GM12878 (cell line): ENCODE measurements around the gene DNMT3A. TPM values are rescaled to one million over a fixed set of nuclear protein-coding genes. Genes with fewer than 3 reads are reported as not detected.

Experiments used
- ATAC-seq: fragments of 200-7000 bp; cut with Tn5 transposase; 3 replicates; pipeline ENCODE4 v1.9.1; 2020; ENCODE audit warnings: mild to moderate bottlenecking, moderate library complexity
- BruUV-seq: library from RNA; stranded (reverse); fragments of 400-500 nt; replicated peaks from 2 replicates; lab custom pipeline; 2021; lab: Mats Ljungman, UMichigan
- CTCF ChIA-PET: fragments of 300-600 bp; sonication (Branson Sonifier 250); formaldehyde crosslinking; extraction: SDS; loops from one replicate; lab custom pipeline; 2021; ENCODE audit warnings: inconsistent platforms; lab: Yijun Ruan, JAX
- POLR2A ChIA-PET: fragments of 350-600 bp; formaldehyde crosslinking; extraction: SDS; loops from one replicate; lab custom pipeline; 2021; ENCODE audit warnings: inconsistent platforms; lab: Charles Lee
- RAD21 ChIA-PET: fragments of 300-600 bp; sonication (Branson Sonifier 250); formaldehyde crosslinking; loops from one replicate; lab custom pipeline; 2023; ENCODE audit warnings: antibody characterized with exemption; ENCODE audit not compliant: unreplicated experiment; lab: Charles Lee
- SMC1A ChIA-PET: fragments of 300-600 bp; sonication (Branson Sonifier 250); formaldehyde crosslinking; loops from one replicate; lab custom pipeline; 2023; ENCODE audit not compliant: unreplicated experiment, uncharacterized antibody; lab: Charles Lee
- DNase-seq: peaks from one replicate; pipeline ENCODE4 v3.0.0-alpha.2; 2011; ENCODE audit warnings: low read depth, low spot score
- FAIRE-seq: peaks from 3 replicates; lab custom pipeline; 2011; peaks lifted over from hg19 to GRCh38; lab: Jason Lieb, UNC
- H2AFZ ChIP-seq: 2 replicates; pipeline ENCODE4 v1.6.0; 2011; ENCODE audit warnings: low read depth, low read length, control low read depth; ENCODE audit not compliant: control insufficient read depth
- H3K27ac ChIP-seq: 2 replicates; pipeline ENCODE4 v1.5.1; 2011; ENCODE audit warnings: control low read depth; ENCODE audit not compliant: control insufficient read depth, insufficient read depth
- H3K27me3 ChIP-seq, 2 experiments: replicated peaks in 1 of 2; 2 replicates each; pipeline versions ENCODE4 v1.6.0 to v1.6.1; 2011; ENCODE audit warnings: low read length in 1 of 2; ENCODE audit not compliant: control insufficient read depth in 2 of 2, insufficient read depth in 2 of 2
- H3K36me3 ChIP-seq, 2 experiments: 2 replicates each; pipeline ENCODE4 v1.5.1; 2011; ENCODE audit warnings: low read length in 1 of 2; ENCODE audit not compliant: control insufficient read depth in 2 of 2, insufficient read depth in 2 of 2
- H3K4me1 ChIP-seq: 2 replicates; pipeline ENCODE4 v1.6.1; 2011; ENCODE audit warnings: mild to moderate bottlenecking, low read length, moderate library complexity, mixed read lengths; ENCODE audit not compliant: control insufficient read depth, insufficient read depth
- H3K4me2 ChIP-seq: 2 replicates; pipeline ENCODE4 v1.6.0; 2011; ENCODE audit warnings: control low read depth; ENCODE audit not compliant: control insufficient read depth, insufficient read depth
- H3K4me3 ChIP-seq: fragments of 200-600 bp; sonication (generic); 2 replicates; pipeline ENCODE4 v1.5.1; 2016
- H3K79me2 ChIP-seq: 2 replicates; pipeline ENCODE4 v1.6.0; 2011; ENCODE audit warnings: low read length; ENCODE audit not compliant: control insufficient read depth, insufficient read depth
- H3K9ac ChIP-seq: 2 replicates; pipeline ENCODE4 v1.8.0; 2011; ENCODE audit warnings: low read length, control low read depth, mixed read lengths; ENCODE audit not compliant: control insufficient read depth, insufficient read depth
- H3K9me3 ChIP-seq: replicated peaks from 3 replicates; pipeline ENCODE4 v1.5.1; 2011; ENCODE audit warnings: mild to moderate bottlenecking, low read length; ENCODE audit not compliant: control insufficient read depth, insufficient read depth
- H4K20me1 ChIP-seq: 2 replicates; pipeline ENCODE4 v1.6.0; 2011; ENCODE audit not compliant: control insufficient read depth, insufficient read depth
- CHD4 ChIP-seq: fragments of 200-600 bp; sonication (generic); IDR thresholded peaks from 2 replicates; pipeline ENCODE4 v1.6.1; 2016; ENCODE audit warnings: mild to moderate bottlenecking
- CREM ChIP-seq: IDR thresholded peaks from 2 replicates; pipeline ENCODE4 v1.6.1; 2014; ENCODE audit warnings: antibody characterized with exemption, low read depth
- E2F4 ChIP-seq: IDR thresholded peaks from 2 replicates; pipeline ENCODE4 v1.6.1; 2012; ENCODE audit warnings: low read depth, low read length, improper control_type of control experiment
- ETV6 ChIP-seq, 2 experiments: fragments of 450-650 bp in 1 of 2; IDR thresholded peaks in 1 of 2; conservative IDR thresholded peaks in 1 of 2; 2 replicates each; pipeline ENCODE4 v1.6.1; 2014; ENCODE audit warnings: antibody characterized with exemption in 1 of 2, borderline replicate concordance in 1 of 2, low read depth in 1 of 2, mild to moderate bottlenecking in 1 of 2, moderate library complexity in 1 of 2
- IRF4 ChIP-seq: IDR thresholded peaks from 2 replicates; pipeline ENCODE4 v1.6.1; 2011; ENCODE audit warnings: low read depth, low read length
- MEF2B ChIP-seq: fragments of 450-650 bp; IDR thresholded peaks from 2 replicates; pipeline ENCODE4 v1.6.1; 2018; ENCODE audit warnings: mild to moderate bottlenecking, moderate library complexity; ENCODE audit not compliant: partially characterized antibody, poor library complexity, severe bottlenecking
- NFIC ChIP-seq: IDR thresholded peaks from 2 replicates; pipeline ENCODE4 v1.6.1; 2012; ENCODE audit warnings: low read depth, mild to moderate bottlenecking, inconsistent platforms, low read length, moderate library complexity
- SIN3A ChIP-seq: IDR thresholded peaks from 2 replicates; pipeline ENCODE4 v1.6.1; 2012; ENCODE audit warnings: low read depth, low read length, improper control_type of control experiment
- SMC3 ChIP-seq: IDR thresholded peaks from 2 replicates; pipeline ENCODE4 v1.6.1; 2011; ENCODE audit warnings: low read length, improper control_type of control experiment, borderline replicate concordance
- SP1 ChIP-seq: IDR thresholded peaks from one replicate; pipeline ENCODE4 v1.6.1; 2011; ENCODE audit warnings: low read depth, low read length
- SREBF2 ChIP-seq: IDR thresholded peaks from 2 replicates; pipeline ENCODE4 v1.6.1; 2012; ENCODE audit warnings: mild to moderate bottlenecking, low read length
- WRNIP1 ChIP-seq: IDR thresholded peaks from 2 replicates; pipeline ENCODE4 v1.6.1; 2011; ENCODE audit warnings: low read depth, low read length, improper control_type of control experiment, borderline replicate concordance
- ZNF24 ChIP-seq: fragments of 450-650 bp; IDR thresholded peaks from 2 replicates; pipeline ENCODE4 v1.6.1; 2017; ENCODE audit warnings: antibody characterized with exemption, mild to moderate bottlenecking
- WGBS: methylation state at CpG from one replicate; pipeline ENCODE4 v1.1.6; 2016; ENCODE audit warnings: low lambda C conversion rate; ENCODE audit not compliant: insufficient replicate concordance, insufficient coverage; ENCODE audit errors: missing lambda C conversion rate; 5-methylcytosine and 5-hydroxymethylcytosine counted together
- in situ Hi-C: fragments of 300-500 bp; cut with MboI; formaldehyde crosslinking; loops from 9 replicates; pipeline ENCODE4 v1.14.3; 2018; ENCODE audit warnings: mixed read lengths
- intact Hi-C: fragments of 100-400 bp; cut with micrococcal nuclease; formaldehyde crosslinking; loops from one replicate; pipeline ENCODE4 v1.14.2; 2022; ENCODE audit not compliant: unreplicated experiment
- polyA plus RNA-seq, 11 experiments: library from polyadenylated mRNA; depleted of rRNA in 4 of 11; unstranded in 6 of 11; stranded (reverse) in 5 of 11; fragments of >200 nt; fragmentation: Nextera tagmentation in 4 of 11; fragmentation: Illumina TruSeq in 1 of 11; extraction: Ambion mirVana in 4 of 11; extraction: Trizol in 1 of 11; gene quantifications; 1 replicate in 1 of 11; 2 replicates in 10 of 11; pipeline versions ENCODE4 v1.2.1 to v1.2.3, GENCODE V29; 2011 to 2016; ENCODE audit warnings: inconsistent platforms in 2 of 11, missing spikeins in 2 of 11, low read depth in 1 of 11
- total RNA-seq, 4 experiments: library from RNA; depleted of rRNA in 3 of 4; stranded (reverse); fragments of >200 nt in 3 of 4; fragmentation: Illumina TruSeq in 1 of 4; extraction: Trizol in 1 of 4; gene quantifications; 2 replicates each; pipeline versions ENCODE4 v1.2.1 to v1.2.3, GENCODE V29; 2013 to 2021
- TF ChIP-seq, protein P1 (sequence below): IDR thresholded peaks from 2 replicates; pipeline ENCODE4 v1.6.1; 2011; ENCODE audit warnings: mild to moderate bottlenecking, low read depth, low read length, moderate library complexity; ENCODE audit not compliant: insufficient replicate concordance
- TF ChIP-seq, protein P2 (sequence below): fragments of 450-650 bp; IDR thresholded peaks from 2 replicates; pipeline ENCODE4 v1.6.1; 2017; ENCODE audit warnings: mild to moderate bottlenecking, low read depth, inconsistent platforms; ENCODE audit not compliant: poor library complexity, severe bottlenecking

DNMT3A gene
- total and polyA plus RNA-seq, 10 of the 15 experiments (the other 5 are each of a cell fraction or from before 2014, with no cell fraction given): 7.4 to 51.6 (median 17.4) TPM

DNA sequence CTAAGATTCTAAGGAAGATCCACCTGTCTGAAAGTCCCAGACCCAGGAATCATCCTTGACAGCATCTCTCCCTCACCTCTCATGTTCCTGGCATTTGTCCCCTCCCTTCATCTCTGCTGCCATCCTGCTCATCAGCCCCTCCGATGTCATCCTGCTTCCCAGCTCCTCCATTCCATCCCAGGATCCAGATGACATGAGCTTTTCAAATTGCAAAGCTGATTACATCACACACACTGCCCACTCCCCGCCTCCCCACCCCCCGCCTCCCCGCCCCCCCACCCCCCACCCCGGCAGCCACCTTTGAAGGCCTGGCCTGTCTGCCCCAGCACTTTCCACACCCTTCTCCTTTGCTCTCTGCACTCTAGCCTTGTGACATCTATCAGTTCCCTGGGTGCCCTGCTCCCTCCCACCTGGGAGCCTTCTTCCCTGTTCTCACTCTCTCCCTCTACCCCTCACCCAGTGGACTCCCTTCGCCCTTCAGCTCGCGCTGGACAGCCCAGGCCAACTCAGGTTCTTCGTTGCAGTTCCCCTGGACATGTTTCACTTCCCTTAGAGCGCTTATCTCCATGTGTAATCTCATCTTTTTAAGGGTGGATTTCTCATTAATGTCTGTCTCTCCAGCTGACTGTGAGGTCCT, 61.6 kb downstream of the DNMT3A start (continued):
- no peak for TF ChIP-seq CHD4

DNA sequence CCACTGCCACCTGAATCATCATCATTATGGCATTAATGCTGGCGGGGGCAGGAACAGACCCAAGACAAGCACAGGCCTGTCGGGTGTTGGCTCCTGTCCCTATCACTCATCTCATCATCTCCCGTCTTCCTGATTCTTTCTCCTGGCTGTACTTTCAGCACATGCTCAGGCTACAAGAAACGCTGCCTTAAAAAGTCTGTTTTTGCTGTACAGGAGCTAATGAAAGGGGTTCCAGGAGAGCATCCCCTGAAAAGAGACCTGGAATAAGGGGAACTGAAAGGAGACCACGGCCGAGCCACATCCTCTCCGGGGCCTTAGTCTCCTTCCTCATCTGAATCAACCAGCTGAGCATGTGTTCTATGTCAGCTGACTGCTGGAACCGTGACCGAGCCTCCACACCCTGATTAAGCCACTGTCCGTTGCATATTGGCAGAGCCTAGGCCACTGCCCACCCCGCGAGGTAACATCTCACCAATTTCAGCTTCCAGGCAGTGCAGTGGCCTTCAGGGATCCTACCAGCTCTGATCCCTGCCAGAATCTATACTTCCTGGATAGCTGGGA, 62.6 kb downstream of the DNMT3A start:
- Histone ChIP-seq H3K36me3 (peaks cover 0 to 4% of the 10 kb centered on the region in 2 experiments; a peak in 2 of 4 replicates), H3K9ac (peak overlapping the region; percentile 40; the same call in 1 of the 2 replicates), H3K9me3 (no peaks in the 10 kb centered on the region), H4K20me1 (no peaks in the 10 kb centered on the region), H2AFZ (peak overlapping the region; percentile 72), H3K4me1 (peaks cover 75% of the 10 kb centered on the region), H3K79me2 (no peaks in the 10 kb centered on the region), H3K4me2 (peak overlapping the region; percentile 79), H3K4me3 (no peak overlapping the region), H3K27me3 (no peaks in the 10 kb centered on the region), H3K27ac (peak overlapping the region; percentile 86)
- peak; percentile 80 for FAIRE-seq
- peak; percentile 86 for DNase-seq
- POLR2A ChIA-PET: interaction anchor here (0.8 to 3.9 kb wide), 13 partner anchors 13 to 314 kb away, joined by 3 to 19 read pairs (median 5); no protein-coding TSS in a partner anchor
- no TSS peak for BruUV-seq
- RAD21 ChIA-PET: interaction anchor here (0.9 to 6.1 kb wide), 11 partner anchors 15 to 393 kb away, joined by 3 to 41 read pairs (median 5); no protein-coding TSS in a partner anchor
- intact Hi-C loops: loop anchor here (5.0 kb wide), 2 partner anchors 143 to 288 kb away; no protein-coding TSS in a partner anchor
- CTCF ChIA-PET: interaction anchor here (0.6 to 5.9 kb wide), 16 partner anchors 7 to 619 kb away, joined by 3 to 59 read pairs (median 6); no protein-coding TSS in a partner anchor
- in situ Hi-C loops: no loop called here
- SMC1A ChIA-PET: interaction anchor here (1.0 to 3.0 kb wide), 10 partner anchors 15 to 302 kb away, joined by 3 to 35 read pairs (median 5); no protein-coding TSS in a partner anchor
- ATAC-seq: peak; percentile 86
- WGBS: 8% methylated on average over 12 of the region's 12 CpGs
- TF ChIP-seq MEF2B (peak; percentile 72), ETV6 (conservative IDR thresholded peaks at IDR 0.05 in 1 of 2, IDR thresholded peaks at IDR 0.05 in 1 of 2; ENCODE audit: borderline replicate concordance in 1 of 2, low read depth in 1 of 2) (peak in 1 of 2 experiments; percentile 65; a peak in 1 of 4 replicates), WRNIP1 (no peak; the same call in 1 of the 2 replicates), NFIC (peak; percentile 90), CREM (peak; percentile 73; the same call in 1 of the 2 replicates), IRF4 (peak; percentile 97), E2F4 (no peak; the same call in 1 of the 2 replicates), SIN3A (peak; percentile 88), SREBF2 (no peak), SMC3 (peak; percentile 19; the same call in 1 of the 2 replicates), ZNF24 (peak; percentile 73), SP1 (peak; percentile 68)
- TF ChIP-seq, protein P1, sequence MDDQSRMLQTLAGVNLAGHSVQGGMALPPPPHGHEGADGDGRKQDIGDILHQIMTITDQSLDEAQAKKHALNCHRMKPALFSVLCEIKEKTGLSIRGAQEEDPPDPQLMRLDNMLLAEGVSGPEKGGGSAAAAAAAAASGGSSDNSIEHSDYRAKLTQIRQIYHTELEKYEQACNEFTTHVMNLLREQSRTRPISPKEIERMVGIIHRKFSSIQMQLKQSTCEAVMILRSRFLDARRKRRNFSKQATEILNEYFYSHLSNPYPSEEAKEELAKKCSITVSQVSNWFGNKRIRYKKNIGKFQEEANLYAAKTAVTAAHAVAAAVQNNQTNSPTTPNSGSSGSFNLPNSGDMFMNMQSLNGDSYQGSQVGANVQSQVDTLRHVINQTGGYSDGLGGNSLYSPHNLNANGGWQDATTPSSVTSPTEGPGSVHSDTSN: peak; percentile 77
- TF ChIP-seq, protein P2, sequence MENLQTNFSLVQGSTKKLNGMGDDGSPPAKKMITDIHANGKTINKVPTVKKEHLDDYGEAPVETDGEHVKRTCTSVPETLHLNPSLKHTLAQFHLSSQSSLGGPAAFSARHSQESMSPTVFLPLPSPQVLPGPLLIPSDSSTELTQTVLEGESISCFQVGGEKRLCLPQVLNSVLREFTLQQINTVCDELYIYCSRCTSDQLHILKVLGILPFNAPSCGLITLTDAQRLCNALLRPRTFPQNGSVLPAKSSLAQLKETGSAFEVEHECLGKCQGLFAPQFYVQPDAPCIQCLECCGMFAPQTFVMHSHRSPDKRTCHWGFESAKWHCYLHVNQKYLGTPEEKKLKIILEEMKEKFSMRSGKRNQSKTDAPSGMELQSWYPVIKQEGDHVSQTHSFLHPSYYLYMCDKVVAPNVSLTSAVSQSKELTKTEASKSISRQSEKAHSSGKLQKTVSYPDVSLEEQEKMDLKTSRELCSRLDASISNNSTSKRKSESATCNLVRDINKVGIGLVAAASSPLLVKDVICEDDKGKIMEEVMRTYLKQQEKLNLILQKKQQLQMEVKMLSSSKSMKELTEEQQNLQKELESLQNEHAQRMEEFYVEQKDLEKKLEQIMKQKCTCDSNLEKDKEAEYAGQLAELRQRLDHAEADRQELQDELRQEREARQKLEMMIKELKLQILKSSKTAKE: peak; percentile 91
